Peyer's patch (tissue), 4 donors: Measurements from ENCODE around the gene NFE2L2.

Source experiments
- POLR2A ChIP-seq, 2 donors: fragments of 450-650 bp; IDR thresholded peaks; one replicate each; pipeline ENCODE4 v1.5.1; 2017; ENCODE audit warnings: antibody characterized with exemption in 2 of 2, mild to moderate bottlenecking in 2 of 2, moderate library complexity in 2 of 2
- TF ChIP-seq, protein P1 (sequence below), 6 experiments: fragments of 450-650 bp in 4 of 6; fragments of 200-600 bp in 2 of 6; sonication (generic) in 1 of 6; IDR thresholded peaks; one replicate each; pipeline ENCODE4 v1.5.1; 2017 to 2019; ENCODE audit warnings: antibody characterized with exemption in 6 of 6, mild to moderate bottlenecking in 3 of 6, moderate library complexity in 1 of 6

DNA sequence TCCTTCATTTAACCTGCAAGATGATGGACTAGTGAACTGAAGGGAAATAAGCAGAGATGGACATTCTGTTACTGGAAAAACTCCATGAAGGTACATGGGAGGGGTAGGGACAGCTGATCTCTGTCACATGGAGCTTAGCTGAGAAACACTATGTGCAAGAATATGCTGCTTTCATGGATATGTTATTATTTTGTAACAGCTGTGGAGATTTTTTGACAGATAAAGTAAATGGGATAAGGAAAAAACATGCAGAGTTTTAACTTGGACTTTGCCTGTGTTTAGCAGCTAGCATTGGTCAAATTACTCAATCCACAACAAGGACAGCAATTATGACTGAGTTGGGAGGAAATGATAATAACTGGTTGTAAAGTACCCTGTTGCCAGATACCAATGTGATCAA lies 80.7 kb downstream of the NFE2L2 start:
- TF ChIP-seq, protein P1, sequence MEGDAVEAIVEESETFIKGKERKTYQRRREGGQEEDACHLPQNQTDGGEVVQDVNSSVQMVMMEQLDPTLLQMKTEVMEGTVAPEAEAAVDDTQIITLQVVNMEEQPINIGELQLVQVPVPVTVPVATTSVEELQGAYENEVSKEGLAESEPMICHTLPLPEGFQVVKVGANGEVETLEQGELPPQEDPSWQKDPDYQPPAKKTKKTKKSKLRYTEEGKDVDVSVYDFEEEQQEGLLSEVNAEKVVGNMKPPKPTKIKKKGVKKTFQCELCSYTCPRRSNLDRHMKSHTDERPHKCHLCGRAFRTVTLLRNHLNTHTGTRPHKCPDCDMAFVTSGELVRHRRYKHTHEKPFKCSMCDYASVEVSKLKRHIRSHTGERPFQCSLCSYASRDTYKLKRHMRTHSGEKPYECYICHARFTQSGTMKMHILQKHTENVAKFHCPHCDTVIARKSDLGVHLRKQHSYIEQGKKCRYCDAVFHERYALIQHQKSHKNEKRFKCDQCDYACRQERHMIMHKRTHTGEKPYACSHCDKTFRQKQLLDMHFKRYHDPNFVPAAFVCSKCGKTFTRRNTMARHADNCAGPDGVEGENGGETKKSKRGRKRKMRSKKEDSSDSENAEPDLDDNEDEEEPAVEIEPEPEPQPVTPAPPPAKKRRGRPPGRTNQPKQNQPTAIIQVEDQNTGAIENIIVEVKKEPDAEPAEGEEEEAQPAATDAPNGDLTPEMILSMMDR (IDR thresholded peaks at IDR 0.05): no peak
- TF ChIP-seq POLR2A (IDR thresholded peaks at IDR 0.05): no peak
